ENCODE results near the gene WDR70.

- TF ChIP-seq, protein P1, sequence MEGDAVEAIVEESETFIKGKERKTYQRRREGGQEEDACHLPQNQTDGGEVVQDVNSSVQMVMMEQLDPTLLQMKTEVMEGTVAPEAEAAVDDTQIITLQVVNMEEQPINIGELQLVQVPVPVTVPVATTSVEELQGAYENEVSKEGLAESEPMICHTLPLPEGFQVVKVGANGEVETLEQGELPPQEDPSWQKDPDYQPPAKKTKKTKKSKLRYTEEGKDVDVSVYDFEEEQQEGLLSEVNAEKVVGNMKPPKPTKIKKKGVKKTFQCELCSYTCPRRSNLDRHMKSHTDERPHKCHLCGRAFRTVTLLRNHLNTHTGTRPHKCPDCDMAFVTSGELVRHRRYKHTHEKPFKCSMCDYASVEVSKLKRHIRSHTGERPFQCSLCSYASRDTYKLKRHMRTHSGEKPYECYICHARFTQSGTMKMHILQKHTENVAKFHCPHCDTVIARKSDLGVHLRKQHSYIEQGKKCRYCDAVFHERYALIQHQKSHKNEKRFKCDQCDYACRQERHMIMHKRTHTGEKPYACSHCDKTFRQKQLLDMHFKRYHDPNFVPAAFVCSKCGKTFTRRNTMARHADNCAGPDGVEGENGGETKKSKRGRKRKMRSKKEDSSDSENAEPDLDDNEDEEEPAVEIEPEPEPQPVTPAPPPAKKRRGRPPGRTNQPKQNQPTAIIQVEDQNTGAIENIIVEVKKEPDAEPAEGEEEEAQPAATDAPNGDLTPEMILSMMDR (IDR thresholded peaks at IDR 0.05; ENCODE audit: insufficient read depth, low read depth, low read length), result no peak
- no peak for TF ChIP-seq EZH2 (IDR thresholded peaks at IDR 0.05; ENCODE audit: insufficient read depth, low read length)
Measured at GRCh38 chr5:37787742-37788141, 408.6 kb downstream of the WDR70 start.

All from astrocyte (in vitro differentiated cells and primary cell).